WERI-Rb-1 (cell line): ENCODE results near the gene CBL.

Experiments
- DNase-seq: peaks from one replicate; pipeline ENCODE4 v3.0.0-alpha.2; 2020
- H3K27ac ChIP-seq: fragments of 250-450 bp; sonication (Bioruptor Pico); 2 replicates; pipeline ENCODE4 v1.5.1; 2020; ENCODE audit warnings: mild to moderate bottlenecking, moderate library complexity
- H3K27me3 ChIP-seq: fragments of 250-450 bp; sonication (Bioruptor Pico); 2 replicates; pipeline ENCODE4 v1.5.1; 2021; ENCODE audit warnings: mild to moderate bottlenecking, low read depth, moderate library complexity; ENCODE audit not compliant: insufficient read depth, severe bottlenecking
- H3K36me3 ChIP-seq: fragments of 250-450 bp; sonication (Bioruptor Pico); 2 replicates; pipeline ENCODE4 v1.5.1; 2020; ENCODE audit warnings: mild to moderate bottlenecking, moderate library complexity
- H3K4me3 ChIP-seq: 2 replicates; pipeline ENCODE4 v1.5.1; 2011; ENCODE audit warnings: low read depth, mild to moderate bottlenecking, control low read depth, low read length
- H3K9me3 ChIP-seq: fragments of 250-450 bp; sonication (Bioruptor Pico); 2 replicates; pipeline ENCODE4 v1.5.1; 2021; ENCODE audit warnings: mild to moderate bottlenecking, moderate library complexity; ENCODE audit not compliant: severe bottlenecking
- TF ChIP-seq, protein P1 (sequence below): IDR thresholded peaks from 2 replicates; pipeline ENCODE4 v1.5.1; 2011; ENCODE audit warnings: low read depth, mild to moderate bottlenecking, control low read depth, inconsistent platforms, low read length

Gene CBL

DNA sequence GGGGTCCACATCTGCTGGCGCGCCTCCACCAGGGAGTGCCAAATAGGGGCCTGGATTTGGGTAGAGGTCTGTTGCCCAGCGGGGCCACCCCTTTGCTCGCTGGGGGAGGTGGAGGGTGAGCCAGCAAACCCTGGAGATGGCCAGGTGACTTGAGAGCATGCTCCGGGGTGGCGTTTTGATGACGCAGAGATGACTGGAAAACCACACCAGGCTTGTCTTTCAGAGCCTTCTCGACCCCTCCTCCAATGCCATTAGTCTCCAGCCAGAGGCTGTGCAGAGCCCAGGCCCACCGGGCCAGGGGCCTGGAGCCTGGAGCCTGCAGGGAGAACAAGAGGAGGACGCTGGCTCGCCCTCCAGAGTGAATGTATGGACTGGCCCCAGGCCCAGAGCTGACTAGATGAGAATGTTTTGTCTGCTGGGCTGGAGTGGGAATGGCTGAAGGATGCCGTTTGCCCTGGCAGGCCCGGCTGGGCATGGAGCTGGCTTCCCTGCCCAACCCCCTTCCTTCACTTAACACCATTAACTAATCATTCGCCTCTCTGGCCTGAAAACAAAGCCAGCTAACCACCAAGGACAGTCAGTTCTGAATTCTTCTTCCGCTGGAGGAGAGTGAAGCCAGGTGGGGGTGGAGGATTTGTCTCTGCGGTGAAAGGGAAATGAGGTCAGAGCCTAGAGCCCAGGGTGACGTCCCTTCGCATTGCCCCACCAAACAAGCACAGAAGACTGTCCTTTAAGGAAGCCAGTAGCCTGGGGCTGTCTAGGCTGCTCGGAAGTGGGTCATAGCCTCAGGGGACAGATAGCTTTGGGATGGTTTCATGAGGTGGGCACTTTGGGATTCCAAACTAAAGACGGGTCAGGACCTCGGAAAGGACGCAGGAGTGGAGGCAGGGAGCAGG, 112.3 kb downstream of the CBL start:
- H3K4me3 ChIP-seq: no peak overlapping the region
- no peak for DNase-seq
- H3K27me3 ChIP-seq: peaks cover 13% of the 10 kb centered on the region
- H3K27ac ChIP-seq: no peak overlapping the region; the same call in 1 of the 2 replicates
- no peaks in the 10 kb centered on the region for H3K36me3 ChIP-seq
- TF ChIP-seq, protein P1, sequence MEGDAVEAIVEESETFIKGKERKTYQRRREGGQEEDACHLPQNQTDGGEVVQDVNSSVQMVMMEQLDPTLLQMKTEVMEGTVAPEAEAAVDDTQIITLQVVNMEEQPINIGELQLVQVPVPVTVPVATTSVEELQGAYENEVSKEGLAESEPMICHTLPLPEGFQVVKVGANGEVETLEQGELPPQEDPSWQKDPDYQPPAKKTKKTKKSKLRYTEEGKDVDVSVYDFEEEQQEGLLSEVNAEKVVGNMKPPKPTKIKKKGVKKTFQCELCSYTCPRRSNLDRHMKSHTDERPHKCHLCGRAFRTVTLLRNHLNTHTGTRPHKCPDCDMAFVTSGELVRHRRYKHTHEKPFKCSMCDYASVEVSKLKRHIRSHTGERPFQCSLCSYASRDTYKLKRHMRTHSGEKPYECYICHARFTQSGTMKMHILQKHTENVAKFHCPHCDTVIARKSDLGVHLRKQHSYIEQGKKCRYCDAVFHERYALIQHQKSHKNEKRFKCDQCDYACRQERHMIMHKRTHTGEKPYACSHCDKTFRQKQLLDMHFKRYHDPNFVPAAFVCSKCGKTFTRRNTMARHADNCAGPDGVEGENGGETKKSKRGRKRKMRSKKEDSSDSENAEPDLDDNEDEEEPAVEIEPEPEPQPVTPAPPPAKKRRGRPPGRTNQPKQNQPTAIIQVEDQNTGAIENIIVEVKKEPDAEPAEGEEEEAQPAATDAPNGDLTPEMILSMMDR: no peak
- H3K9me3 ChIP-seq: no peaks in the 10 kb centered on the region

DNA sequence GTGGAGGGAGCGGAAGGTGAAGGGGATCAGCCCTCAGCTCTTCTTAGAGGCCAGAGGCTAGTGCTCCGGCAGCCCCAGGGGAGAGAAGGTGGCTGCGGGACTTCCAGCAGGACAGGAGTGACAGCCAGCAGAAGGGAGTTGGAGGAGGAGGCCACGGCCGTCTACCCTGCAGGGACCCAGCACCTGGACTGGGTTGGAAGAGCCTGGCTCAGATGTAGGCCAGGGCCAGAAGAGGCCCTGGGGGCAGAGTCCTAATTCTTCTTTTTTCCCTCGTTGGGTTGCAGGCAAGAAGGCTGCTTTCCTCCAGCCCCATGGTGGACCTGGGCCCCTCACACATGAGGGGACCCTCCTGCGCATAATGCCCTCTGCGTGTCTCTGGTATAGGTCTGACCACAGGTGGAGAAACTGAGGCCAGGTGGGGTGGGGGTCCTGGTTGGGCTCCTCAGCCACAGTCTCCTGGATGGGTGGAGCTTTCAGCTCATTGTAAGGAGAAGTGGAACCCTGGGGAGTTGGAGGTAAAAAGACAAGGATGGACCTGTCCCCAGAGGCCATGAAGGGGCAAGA, 113.1 kb downstream of the CBL start:
- H3K27ac ChIP-seq: no peak overlapping the region; the same call in 1 of the 2 replicates
- DNase-seq: no peak
- H3K4me3 ChIP-seq: no peak overlapping the region
- TF ChIP-seq, protein P1: no peak
- no peaks in the 10 kb centered on the region for H3K9me3 ChIP-seq
- H3K36me3 ChIP-seq: no peaks in the 10 kb centered on the region
- peaks cover 13% of the 10 kb centered on the region for H3K27me3 ChIP-seq

DNA sequence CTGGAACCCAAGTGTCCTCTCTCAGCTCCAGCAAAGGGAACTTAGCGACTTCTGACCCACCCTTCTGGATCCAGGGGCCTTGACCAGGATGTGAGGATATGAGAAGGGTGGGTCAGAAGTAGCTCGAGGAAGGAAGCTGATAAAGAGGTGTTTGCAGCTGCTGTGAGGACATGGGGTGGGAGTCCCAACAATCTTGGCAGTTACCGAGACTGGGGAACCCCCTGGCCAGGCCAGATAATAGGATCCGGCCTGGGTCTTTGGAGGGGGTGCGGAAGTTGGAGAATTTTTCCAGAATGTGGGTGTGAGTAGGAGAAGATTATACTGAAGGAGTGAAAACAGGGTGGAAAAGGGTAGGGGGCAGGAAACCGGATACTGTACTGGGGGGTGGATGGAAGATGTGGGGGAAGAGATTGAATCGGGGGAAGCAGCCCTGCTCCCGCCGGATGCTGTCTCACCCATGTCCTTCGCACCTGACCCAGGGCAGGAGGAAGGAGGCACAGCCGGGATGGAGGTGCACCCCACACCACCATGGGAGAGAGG, 113.6 kb downstream of the CBL start:
- TF ChIP-seq, protein P1: no peak
- H3K4me3 ChIP-seq: no peak overlapping the region
- no peaks in the 10 kb centered on the region for H3K36me3 ChIP-seq
- H3K27me3 ChIP-seq: peaks cover 13% of the 10 kb centered on the region
- no peaks in the 10 kb centered on the region for H3K9me3 ChIP-seq
- H3K27ac ChIP-seq: no peak overlapping the region
- DNase-seq: no peak

DNA sequence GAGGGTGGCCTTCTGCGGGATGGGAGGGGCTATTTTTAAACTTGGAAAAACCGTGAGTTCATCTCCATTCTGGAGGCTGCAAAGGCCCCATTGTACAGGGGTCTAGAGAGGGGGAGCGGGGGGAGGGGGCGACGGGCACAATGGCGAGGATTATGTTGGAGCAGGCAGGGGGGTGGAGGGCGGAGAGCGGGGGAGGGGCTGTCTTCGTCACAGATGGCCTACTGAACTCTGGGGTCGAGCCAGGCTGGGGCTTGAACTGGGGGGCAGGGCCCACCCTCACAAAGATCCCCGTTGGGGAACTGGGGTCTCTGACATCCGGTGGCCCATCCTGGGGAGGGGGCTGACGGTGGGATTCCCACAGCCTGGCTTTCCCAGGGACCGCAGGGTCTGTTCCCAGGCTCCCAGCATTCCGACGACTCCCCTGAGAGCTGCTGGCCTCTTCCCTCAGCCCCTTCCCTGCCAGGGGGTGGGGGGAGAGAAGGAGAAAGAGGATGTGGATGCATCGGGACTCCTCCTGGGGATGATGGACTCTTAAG, 114.2 kb downstream of the CBL start:
- TF ChIP-seq, protein P1: no peak
- Histone ChIP-seq H3K9me3 (no peaks in the 10 kb centered on the region), H3K4me3 (no peak overlapping the region), H3K27me3 (peaks cover 13% of the 10 kb centered on the region), H3K27ac (no peak overlapping the region; the same call in 1 of the 2 replicates), H3K36me3 (no peaks in the 10 kb centered on the region)
- DNase-seq: no peak

DNA sequence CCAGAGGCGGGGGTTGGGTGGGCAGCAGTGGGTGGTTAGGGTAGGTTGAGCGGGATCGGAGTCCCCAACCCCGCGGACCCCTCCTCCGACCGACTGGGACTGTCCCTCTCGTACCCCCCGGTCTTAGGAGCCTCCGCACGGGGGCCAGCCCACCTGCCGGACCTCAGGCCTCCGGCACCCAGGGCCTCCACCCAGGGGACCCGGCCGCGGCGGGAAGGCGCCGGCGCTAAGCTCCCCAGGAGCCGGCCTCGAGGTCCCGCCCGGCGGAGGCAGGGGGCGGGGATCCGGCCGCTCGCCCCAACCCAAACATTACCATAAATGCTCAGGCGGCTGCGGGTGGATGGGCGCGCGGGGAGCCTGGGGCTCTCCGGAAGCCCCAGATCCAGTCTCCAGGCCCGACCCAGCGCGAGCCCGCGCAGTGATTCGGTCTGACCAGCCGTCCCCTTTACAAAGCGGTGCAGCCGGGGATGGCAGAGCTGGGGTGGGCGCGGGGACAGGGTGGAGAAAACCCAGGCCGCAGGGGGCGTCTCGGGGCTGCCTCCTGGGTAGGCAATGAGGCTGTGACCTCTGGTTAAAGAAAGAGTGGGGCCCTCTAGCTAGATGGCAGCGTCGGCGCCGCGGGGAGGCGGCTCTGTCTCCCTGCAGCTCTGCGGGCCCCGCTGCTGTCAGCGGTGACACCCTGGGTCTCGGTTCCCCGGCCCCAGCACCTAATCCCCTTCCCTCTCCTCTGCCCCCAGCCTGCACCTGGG, 114.8 kb downstream of the CBL start:
- no peak for DNase-seq
- TF ChIP-seq, protein P1: no peak
- Histone ChIP-seq H3K27me3 (peaks cover 9% of the 10 kb centered on the region), H3K36me3 (no peaks in the 10 kb centered on the region), H3K9me3 (no peaks in the 10 kb centered on the region), H3K4me3 (no peak overlapping the region), H3K27ac (no peak overlapping the region; the same call in 1 of the 2 replicates)
